Measurements from ENCODE around the gene CLASP1.

DNA sequence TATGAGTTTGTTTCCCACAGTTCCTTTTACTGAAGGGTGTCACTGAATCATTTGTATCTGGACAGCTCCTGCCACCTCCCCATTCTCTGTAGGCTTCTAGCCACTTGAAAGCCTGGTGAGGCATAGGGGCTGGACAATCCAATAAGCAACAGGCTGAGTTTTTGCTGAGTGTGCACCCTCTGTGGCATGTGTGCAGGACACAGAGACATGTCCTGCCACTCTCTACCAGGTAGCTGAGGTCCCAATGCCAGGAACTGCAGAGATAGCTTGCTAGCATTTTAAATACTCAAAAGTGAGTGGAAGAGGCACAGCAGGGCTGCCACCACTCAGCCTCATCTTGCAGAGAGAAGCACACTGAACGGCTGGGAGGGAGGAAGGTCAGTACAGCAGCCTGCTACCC is 287.0 kb downstream of the CLASP1 start:
- TF ChIP-seq RAD21 (IDR thresholded peaks at IDR 0.05 in 1 of 2, conservative IDR thresholded peaks at IDR 0.05 in 1 of 2; ENCODE audit: low read depth in 2 of 2, low read length in 2 of 2) (no peak), RNF2 (IDR thresholded peaks at IDR 0.05; ENCODE audit: borderline replicate concordance, low read depth, low read length, missing control alignments, poor library complexity, severe bottlenecking) (no peak), CTCF (IDR thresholded peaks at IDR 0.05; ENCODE audit: control extremely low read depth in 1 of 3, insufficient read depth in 1 of 3, low read depth in 1 of 3, low read length in 3 of 3) (no peak), CBX5 (IDR thresholded peaks at IDR 0.05; ENCODE audit: low read depth, low read length) (no peak), EP300 (IDR thresholded peaks at IDR 0.05; ENCODE audit: borderline replicate concordance in 1 of 2, low read depth in 2 of 2, low read length in 2 of 2) (no peak), EZH2 (IDR thresholded peaks at IDR 0.05; ENCODE audit: low read depth, low read length, severe bottlenecking) (no peak), POLR2A (IDR thresholded peaks at IDR 0.05; ENCODE audit: control extremely low read depth in 1 of 2, low read depth in 2 of 2, low read length in 2 of 2) (no peak), MAX (IDR thresholded peaks at IDR 0.05) (no peak), SIRT6 (IDR thresholded peaks at IDR 0.05; ENCODE audit: low read length) (no peak), POLR2AphosphoS5 (IDR thresholded peaks at IDR 0.05; ENCODE audit: low read depth, low read length) (no peak), TCF12 (IDR thresholded peaks at IDR 0.05; ENCODE audit: low read depth, low read length) (no peak), GTF2F1 (IDR thresholded peaks at IDR 0.05; ENCODE audit: borderline replicate concordance, low read depth, low read length) (no peak)

Data from H1 (cell line).